ENCODE results near the gene ABI3BP. TPM values are rescaled to one million over a fixed set of nuclear protein-coding genes. Genes with fewer than 3 reads are reported as not detected.
"Not testable (repeated sequence)": the region's sequence is repeated elsewhere in the genome, so short reads cannot be mapped to it uniquely, and the experiment has no call there.

Gene ABI3BP
- total RNA-seq, 4 donors from 2014 or later, result 37.4 to 155 (median 112) TPM

GRCh38 chr3:101027286-101027685 lies 34.1 kb upstream of the ABI3BP start:
- DNase-seq (ENCODE audit: low spot score) (no peak), ATAC-seq (ENCODE audit: low FRiP score) (no peak)
- TF ChIP-seq CTCF (IDR thresholded peaks at IDR 0.05), result no peak

GRCh38 chr3:101026881-101027280 lies 33.7 kb upstream of the ABI3BP start:
- DNase-seq (ENCODE audit: low spot score), result no peak
- ATAC-seq (ENCODE audit: low FRiP score), result no peak
- no peak for TF ChIP-seq CTCF (IDR thresholded peaks at IDR 0.05)

GRCh38 chr3:101026244-101026643 lies 33.0 kb upstream of the ABI3BP start:
- no peak for TF ChIP-seq CTCF (IDR thresholded peaks at IDR 0.05)
- ATAC-seq (ENCODE audit: low FRiP score) (no peak), DNase-seq (ENCODE audit: low spot score) (no peak)

GRCh38 chr3:101020351-101021015 lies 27.3 kb upstream of the ABI3BP start:
- DNase-seq (ENCODE audit: low spot score) (no peak), ATAC-seq (ENCODE audit: low FRiP score) (no peak)
- TF ChIP-seq CTCF (IDR thresholded peaks at IDR 0.05), result no peak

GRCh38 chr3:101017017-101017416 lies 23.8 kb upstream of the ABI3BP start:
- DNase-seq (ENCODE audit: low spot score), result no peak
- peak; percentile 71 for ATAC-seq (ENCODE audit: low FRiP score)
- no peak for TF ChIP-seq CTCF (IDR thresholded peaks at IDR 0.05)

- not testable (repeated sequence) for DNase-seq (ENCODE audit: low spot score); ATAC-seq (ENCODE audit: low FRiP score)
Measured at GRCh38 chr3:101012312-101012711, 19.1 kb upstream of the ABI3BP start.

- ATAC-seq (ENCODE audit: low FRiP score) (no peak), DNase-seq (ENCODE audit: low spot score) (no peak)
- TF ChIP-seq CTCF (IDR thresholded peaks at IDR 0.05), result no peak
Measured at GRCh38 chr3:101011136-101011535, 17.9 kb upstream of the ABI3BP start.
